HCT116 (cell line): Measurements from ENCODE around the gene PDZD4. TPM values are rescaled to one million over a fixed set of nuclear protein-coding genes. Genes with fewer than 3 reads are reported as not detected.

ENCODE experiments used
- ATAC-seq: fragments of 200-7000 bp; cut with Tn5 transposase; 2 replicates; pipeline ENCODE4 v1.9.1; 2020; ENCODE audit warnings: mild to moderate bottlenecking, moderate library complexity
- BruUV-seq: library from RNA; stranded (reverse); fragments of 400-500 nt; replicated peaks from 2 replicates; lab custom pipeline; 2021; lab: Mats Ljungman, UMichigan
- CTCF ChIA-PET: fragments of 300-600 bp; sonication (Branson Sonifier 250); formaldehyde crosslinking; loops from one replicate; lab custom pipeline; 2021; ENCODE audit warnings: antibody characterized with exemption; lab: Charles Lee
- POLR2A ChIA-PET: fragments of 300-600, 350-600 bp; sonication (Branson Sonifier 250); formaldehyde crosslinking; loops from one replicate; lab custom pipeline; 2021; ENCODE audit warnings: antibody characterized with exemption; lab: Charles Lee
- RAD21 ChIA-PET, 2 experiments: fragments of 300-600 bp; sonication (Branson Sonifier 250); formaldehyde crosslinking; loops; one replicate each; lab custom pipeline; 2023; ENCODE audit warnings: low total read pairs in 2 of 2; ENCODE audit not compliant: uncharacterized antibody in 2 of 2, unreplicated experiment in 2 of 2, low non-redundant PET in 1 of 2; lab: Charles Lee
- DNase-seq: peaks from one replicate; pipeline ENCODE4 v3.0.0-alpha.2; 2010; ENCODE audit warnings: low read depth, low spot score
- H2AFZ ChIP-seq: fragments of 200-600 bp; shearing (Covaris generic), sonication (generic); 2 replicates; pipeline ENCODE4 v1.6.1; 2017; ENCODE audit warnings: low read depth, mixed run types, mixed read lengths, antibody characterized with exemption, low read length; ENCODE audit not compliant: poor library complexity, severe bottlenecking
- H3K27ac ChIP-seq: 2 replicates; pipeline ENCODE4 v1.5.1; 2012; ENCODE audit warnings: low read depth, low read length
- H3K27me3 ChIP-seq: fragments of 200-600 bp; sonication (generic); 2 replicates; pipeline ENCODE4 v1.6.1; 2016; ENCODE audit warnings: mixed run types, low read length, mixed read lengths; ENCODE audit not compliant: insufficient read depth
- H3K36me3 ChIP-seq, 2 experiments: fragments of 200-500 bp in 1 of 2; fragments of 200-600 bp in 1 of 2; sonication (Bioruptor generic) in 1 of 2; sonication (generic) in 1 of 2; 2 replicates each; pipeline versions ENCODE4 v1.5.1 to v1.6.1; 2014 to 2016; ENCODE audit warnings: low read length in 2 of 2, inconsistent platforms in 1 of 2, mixed read lengths in 1 of 2, mixed run types in 1 of 2; ENCODE audit not compliant: insufficient read depth in 2 of 2, control insufficient read depth in 1 of 2
- H3K4me1 ChIP-seq, 2 experiments: fragments of 200-600 bp in 1 of 2; sonication (generic) in 1 of 2; 2 replicates each; pipeline versions ENCODE4 v1.5.1 to v1.6.1; 2012 to 2017; ENCODE audit warnings: low read length in 2 of 2, inconsistent platforms in 1 of 2, mild to moderate bottlenecking in 1 of 2, mixed read lengths in 1 of 2, mixed run types in 1 of 2, moderate library complexity in 1 of 2; ENCODE audit not compliant: insufficient read depth in 2 of 2, control insufficient read depth in 1 of 2
- H3K4me2 ChIP-seq: fragments of 200-600 bp; sonication (generic); 2 replicates; pipeline ENCODE4 v1.6.1; 2017; ENCODE audit warnings: mixed run types, low read length, mixed read lengths
- H3K4me3 ChIP-seq, 2 experiments: fragments of 200-600 bp in 1 of 2; sonication (generic) in 1 of 2; replicated peaks in 1 of 2; 2 replicates each; pipeline ENCODE4 v1.5.1; 2011 to 2016; ENCODE audit warnings: low read length in 2 of 2, control low read depth in 1 of 2, low read depth in 1 of 2, mild to moderate bottlenecking in 1 of 2, mixed read lengths in 1 of 2, mixed run types in 1 of 2
- H3K79me2 ChIP-seq: fragments of 200-600 bp; sonication (generic); 2 replicates; pipeline ENCODE4 v1.6.1; 2017; ENCODE audit warnings: mild to moderate bottlenecking, mixed run types, low read length, moderate library complexity, mixed read lengths; ENCODE audit not compliant: insufficient read depth
- H3K9ac ChIP-seq: fragments of 200-600 bp; sonication (generic); 2 replicates; pipeline ENCODE4 v1.6.1; 2016; ENCODE audit warnings: low read length, mixed read lengths
- H3K9me2 ChIP-seq: fragments of 200-600 bp; sonication (generic), shearing (Covaris generic); 2 replicates; pipeline ENCODE4 v1.6.1; 2017; ENCODE audit warnings: mixed run types, mild to moderate bottlenecking, moderate library complexity; ENCODE audit not compliant: insufficient read depth
- H3K9me3 ChIP-seq, 2 experiments: fragments of 200-500 bp in 1 of 2; fragments of 200-600 bp in 1 of 2; sonication (Bioruptor generic) in 1 of 2; sonication (generic) in 1 of 2; 2 replicates each; pipeline ENCODE4 v1.6.1; 2014 to 2017; ENCODE audit warnings: low read length in 2 of 2, mixed read lengths in 2 of 2, inconsistent platforms in 1 of 2, low read depth in 1 of 2, mild to moderate bottlenecking in 1 of 2, mixed run types in 1 of 2, moderate library complexity in 1 of 2; ENCODE audit not compliant: control insufficient read depth in 1 of 2, insufficient read depth in 1 of 2
- H4K20me1 ChIP-seq: fragments of 200-600 bp; sonication (generic), shearing (Covaris generic); 2 replicates; pipeline ENCODE4 v1.6.1; 2017; ENCODE audit warnings: mixed run types, mild to moderate bottlenecking, moderate library complexity; ENCODE audit not compliant: insufficient read depth
- CEBPB ChIP-seq: IDR thresholded peaks from 2 replicates; pipeline ENCODE4 v1.6.1; 2012; ENCODE audit warnings: low read depth
- ELF1 ChIP-seq: IDR thresholded peaks from 2 replicates; pipeline ENCODE4 v1.6.1; 2012; ENCODE audit warnings: low read depth, borderline replicate concordance
- EZH2 ChIP-seq: fragments of 200-600 bp; sonication (generic); IDR thresholded peaks from 2 replicates; pipeline ENCODE4 v1.6.1; 2017; ENCODE audit warnings: antibody characterized with exemption, mixed run types
- FOSL1 ChIP-seq: IDR thresholded peaks from 2 replicates; pipeline ENCODE4 v1.6.1; 2012; ENCODE audit warnings: low read depth
- JUND ChIP-seq: IDR thresholded peaks from 2 replicates; pipeline ENCODE4 v1.6.1; 2012
- POLR2AphosphoS5 ChIP-seq: IDR thresholded peaks from 2 replicates; pipeline ENCODE4 v1.6.1; 2011; ENCODE audit warnings: mild to moderate bottlenecking, low read depth, low read length, moderate library complexity
- RAD21 ChIP-seq: IDR thresholded peaks from 2 replicates; pipeline ENCODE4 v1.6.1; 2012; ENCODE audit warnings: low read depth, mild to moderate bottlenecking
- YY1 ChIP-seq: IDR thresholded peaks from 2 replicates; pipeline ENCODE4 v1.6.1; 2011; ENCODE audit warnings: low read length, low read depth, moderate library complexity, mild to moderate bottlenecking; ENCODE audit not compliant: insufficient replicate concordance; ENCODE audit errors: extremely low read depth
- ZFX ChIP-seq: fragments of 450-650 bp; IDR thresholded peaks from 2 replicates; pipeline ENCODE4 v1.6.1; 2017
- ZNF274 ChIP-seq: fragments of 200-500 bp; sonication (Bioruptor generic); IDR thresholded peaks from 2 replicates; pipeline ENCODE4 v1.6.1; 2014; ENCODE audit warnings: mild to moderate bottlenecking, low read depth, low read length, inconsistent platforms
- intact Hi-C: fragments of 100-400 bp; cut with micrococcal nuclease; formaldehyde crosslinking; loops from 2 replicates; pipeline ENCODE4 v1.10.0; 2022
- total RNA-seq: library from RNA; stranded (reverse); gene quantifications from one replicate; pipeline ENCODE4 v1.2.1, GENCODE V29; 2021; ENCODE audit not compliant: unreplicated experiment
- TF ChIP-seq, protein P1 (sequence below), 3 experiments: fragments of 200-600 bp in 1 of 3; sonication (generic) in 1 of 3; IDR thresholded peaks in 2 of 3; conservative IDR thresholded peaks in 1 of 3; 2 replicates each; pipeline ENCODE4 v1.5.1; 2012 to 2017; ENCODE audit warnings: low read depth in 2 of 3, low read length in 2 of 3, antibody characterized with exemption in 1 of 3, borderline replicate concordance in 1 of 3, control low read depth in 1 of 3, mild to moderate bottlenecking in 1 of 3, mixed read lengths in 1 of 3, mixed run types in 1 of 3, moderate library complexity in 1 of 3; ENCODE audit not compliant: insufficient read depth in 1 of 3

PDZD4 gene
- total RNA-seq, 1 experiment from 2014 or later: 0.30 TPM

DNA sequence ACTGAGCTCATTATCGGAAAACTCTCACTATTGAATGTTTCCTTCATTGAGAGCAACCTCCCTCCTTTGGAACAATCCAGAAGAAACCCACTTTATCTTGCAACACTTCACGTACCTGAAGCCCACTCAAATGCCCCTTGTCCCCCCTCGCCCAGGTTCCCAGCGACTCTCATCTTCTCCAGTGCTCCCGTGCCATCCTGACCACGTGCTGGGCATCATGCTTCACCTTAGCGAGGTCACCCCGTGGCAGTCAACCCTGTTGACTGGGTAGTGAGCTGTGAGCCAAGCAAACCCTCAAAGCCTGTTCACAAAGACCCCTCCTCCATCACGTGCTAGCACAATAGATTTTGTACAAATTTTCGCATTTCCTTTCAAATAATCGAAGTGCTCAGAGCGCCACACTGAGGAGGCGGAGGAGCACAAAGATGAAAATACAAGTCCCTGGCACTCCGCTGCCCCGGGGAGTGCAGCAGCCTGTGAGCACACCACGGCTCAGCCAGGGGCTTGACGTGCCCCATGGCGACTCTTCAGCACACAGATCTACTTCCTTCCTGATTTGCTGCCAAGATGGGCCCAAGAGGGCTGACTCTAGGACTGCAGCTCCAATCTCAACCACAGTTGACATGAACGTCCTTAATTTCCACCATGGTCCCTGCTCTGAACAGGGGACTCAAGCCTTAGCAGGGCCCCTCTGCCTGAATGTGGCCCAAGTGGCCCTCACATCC is 15.6 kb downstream of the PDZD4 start:
- BruUV-seq: no TSS peak
- intact Hi-C loops: no loop called here
- RAD21 ChIA-PET: no interaction called here
- H3K27ac ChIP-seq: no peak overlapping the region
- no peak for ATAC-seq
- peaks cover 0 to 9% of the 10 kb centered on the region in 2 experiments; a peak in 2 of 4 replicates for H3K4me1 ChIP-seq
- H3K9me3 ChIP-seq: no peaks in the 10 kb centered on the region
- POLR2A ChIA-PET: no interaction called here
- H4K20me1 ChIP-seq: no peaks in the 10 kb centered on the region
- no peak overlapping the region for H3K9ac ChIP-seq
- H3K36me3 ChIP-seq: no peaks in the 10 kb centered on the region
- H3K9me2 ChIP-seq: no peaks in the 10 kb centered on the region
- H3K4me2 ChIP-seq: no peak overlapping the region
- H3K79me2 ChIP-seq: no peaks in the 10 kb centered on the region
- TF ChIP-seq YY1 (no peak), EZH2 (no peak), RAD21 (no peak), ELF1 (no peak), ZFX (no peak), POLR2AphosphoS5 (no peak), FOSL1 (no peak), JUND (no peak), CEBPB (no peak), ZNF274 (no peak)
- TF ChIP-seq, protein P1, sequence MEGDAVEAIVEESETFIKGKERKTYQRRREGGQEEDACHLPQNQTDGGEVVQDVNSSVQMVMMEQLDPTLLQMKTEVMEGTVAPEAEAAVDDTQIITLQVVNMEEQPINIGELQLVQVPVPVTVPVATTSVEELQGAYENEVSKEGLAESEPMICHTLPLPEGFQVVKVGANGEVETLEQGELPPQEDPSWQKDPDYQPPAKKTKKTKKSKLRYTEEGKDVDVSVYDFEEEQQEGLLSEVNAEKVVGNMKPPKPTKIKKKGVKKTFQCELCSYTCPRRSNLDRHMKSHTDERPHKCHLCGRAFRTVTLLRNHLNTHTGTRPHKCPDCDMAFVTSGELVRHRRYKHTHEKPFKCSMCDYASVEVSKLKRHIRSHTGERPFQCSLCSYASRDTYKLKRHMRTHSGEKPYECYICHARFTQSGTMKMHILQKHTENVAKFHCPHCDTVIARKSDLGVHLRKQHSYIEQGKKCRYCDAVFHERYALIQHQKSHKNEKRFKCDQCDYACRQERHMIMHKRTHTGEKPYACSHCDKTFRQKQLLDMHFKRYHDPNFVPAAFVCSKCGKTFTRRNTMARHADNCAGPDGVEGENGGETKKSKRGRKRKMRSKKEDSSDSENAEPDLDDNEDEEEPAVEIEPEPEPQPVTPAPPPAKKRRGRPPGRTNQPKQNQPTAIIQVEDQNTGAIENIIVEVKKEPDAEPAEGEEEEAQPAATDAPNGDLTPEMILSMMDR (IDR thresholded peaks at IDR 0.05 in 2 of 3, conservative IDR thresholded peaks at IDR 0.05 in 1 of 3; ENCODE audit: borderline replicate concordance in 1 of 3, insufficient read depth in 1 of 3, low read depth in 2 of 3, low read length in 2 of 3): no peak
- H3K4me3 ChIP-seq: no peak overlapping the region
- no peak overlapping the region for H2AFZ ChIP-seq
- DNase-seq: no peak
- H3K27me3 ChIP-seq: no peaks in the 10 kb centered on the region
- CTCF ChIA-PET: no interaction called here
